HG02642 (cell line): ENCODE data around the gene DENND2D.
"Not testable (repeated sequence)": the region's sequence is repeated elsewhere in the genome, so short reads cannot be mapped to it uniquely, and the experiment has no call there.

Experiments
- ATAC-seq: cut with Tn5 transposase; IDR thresholded peaks from one replicate; pipeline ENCODE4 v1.9.1; 2021; ENCODE audit warnings: mild to moderate bottlenecking; ENCODE audit not compliant: unreplicated experiment, poor library complexity

DENND2D gene

DNA sequence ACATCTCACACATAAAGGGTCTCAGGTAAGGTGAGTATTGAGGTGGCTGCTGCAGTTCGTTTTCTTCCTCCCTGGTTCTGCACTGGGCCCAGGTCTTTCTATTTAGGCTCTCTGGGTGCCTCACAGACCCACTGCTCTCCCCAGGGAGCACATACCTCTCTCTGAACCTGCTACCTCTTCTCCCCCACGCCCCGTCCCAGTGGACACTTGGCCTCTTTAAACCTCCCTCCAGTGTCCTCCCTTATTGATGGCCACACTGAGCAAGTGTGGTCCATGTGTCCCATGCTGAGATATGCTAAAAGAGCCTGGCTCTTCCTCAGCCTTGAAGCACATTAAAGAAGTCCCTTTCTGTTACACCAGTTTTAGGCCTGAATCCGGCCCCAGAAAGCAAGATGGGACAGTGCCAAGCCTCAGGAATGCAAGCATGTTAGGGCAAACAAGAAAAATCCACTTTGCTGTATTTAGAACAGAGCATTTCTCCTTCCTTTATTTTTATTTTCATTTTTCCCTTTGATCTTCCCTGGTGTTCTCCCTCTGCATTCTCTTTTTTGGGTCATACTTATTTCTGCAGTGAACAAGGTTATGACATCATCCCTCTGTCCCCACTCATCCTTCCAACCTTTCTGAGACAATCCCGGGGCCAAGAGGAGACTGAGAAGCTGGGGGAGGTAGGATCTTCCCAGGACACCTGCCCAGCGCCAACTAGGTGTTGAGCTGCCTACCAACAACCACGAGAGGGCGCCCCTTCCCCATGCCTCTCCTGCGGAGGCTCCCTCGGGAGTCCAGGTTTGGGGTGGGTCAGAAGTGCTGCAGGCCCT, 22.1 kb upstream of the DENND2D start:
- peak; percentile 31 for ATAC-seq

DNA sequence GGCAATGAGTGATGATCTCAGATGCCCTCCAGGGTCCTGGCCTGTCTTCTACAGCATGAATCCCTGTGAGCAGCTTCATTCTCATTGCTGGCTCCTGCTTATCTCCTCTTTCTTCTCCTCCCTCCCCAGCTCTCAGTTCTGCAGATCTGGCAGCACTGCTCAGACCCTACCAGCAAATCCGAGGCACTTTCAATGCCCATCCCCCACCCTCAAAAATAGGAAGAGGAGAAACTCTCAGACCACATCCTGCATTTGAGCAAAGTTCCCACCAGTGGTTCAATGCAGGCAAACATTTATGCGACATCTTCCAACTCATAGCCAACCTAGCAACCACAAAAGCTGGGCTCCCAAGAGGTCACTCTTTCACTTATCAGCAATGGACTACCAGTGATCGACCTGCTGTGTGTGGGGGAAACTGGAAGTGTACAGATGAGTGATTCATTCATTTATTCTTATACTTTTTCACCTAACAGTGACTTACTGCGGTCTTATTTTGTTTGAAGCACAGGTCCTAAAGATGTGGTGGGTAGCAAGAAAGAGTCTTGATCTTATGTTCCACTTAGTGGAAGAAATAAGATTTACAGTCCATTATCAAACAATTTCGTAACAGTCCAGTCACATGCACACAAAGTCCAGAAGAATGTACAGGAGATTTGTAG, 21.3 kb upstream of the DENND2D start:
- ATAC-seq, result peak; percentile 68

DNA sequence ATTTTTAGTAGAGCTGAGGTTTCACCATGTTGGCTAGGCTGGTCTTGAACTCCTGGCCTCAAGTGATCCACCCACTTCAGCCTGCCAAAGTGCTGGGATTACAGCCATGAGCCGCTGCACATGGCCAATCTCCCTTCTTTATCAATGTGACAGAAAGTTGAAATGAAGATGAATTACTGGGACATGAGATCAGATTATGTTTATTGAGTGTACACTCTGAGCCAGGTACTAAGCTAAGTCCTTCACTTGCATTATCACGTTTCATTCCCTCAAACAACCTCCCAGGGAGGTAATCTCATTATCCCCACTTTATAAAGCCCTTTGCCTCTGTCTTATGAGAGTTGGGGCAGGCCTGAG, 20.8 kb upstream of the DENND2D start:
- ATAC-seq, result no peak

GRCh38 chr1:111220302-111220890, 19.9 kb upstream of the DENND2D start:
- ATAC-seq, result no peak

DNA sequence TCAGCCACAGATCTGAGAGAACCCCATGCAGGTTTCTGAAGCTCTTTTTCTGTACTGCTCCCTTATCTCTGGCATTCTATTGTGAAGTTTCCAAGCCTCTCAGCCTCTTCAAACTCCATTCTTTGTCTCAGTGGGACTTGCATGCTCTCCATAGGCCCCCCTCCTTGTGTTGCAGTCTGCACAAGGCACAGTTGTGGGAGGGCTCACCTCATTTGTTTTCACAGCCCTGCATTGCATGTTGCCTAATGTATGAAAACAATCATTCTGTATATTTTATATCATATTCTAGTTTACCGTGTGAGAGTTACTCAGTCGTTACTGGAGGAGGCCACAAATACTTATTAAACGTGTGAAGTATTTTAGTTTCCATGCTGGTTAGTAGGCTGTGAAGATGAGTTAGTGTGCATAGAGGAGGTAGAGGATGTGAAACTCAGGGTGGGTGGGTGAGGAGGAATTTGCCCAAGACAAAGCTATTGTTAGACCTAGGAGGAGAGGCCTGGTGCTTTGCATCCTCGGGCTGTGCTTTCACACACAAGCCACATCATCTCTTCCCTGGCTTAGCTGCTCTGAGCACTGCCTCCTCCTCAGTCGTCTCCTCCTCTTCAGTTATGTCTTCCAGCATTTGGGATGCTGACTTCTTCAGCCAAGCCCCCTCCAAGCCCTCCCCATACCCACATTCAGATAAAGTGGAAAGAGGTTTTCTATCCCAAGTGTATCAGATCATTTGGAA, 19.3 kb upstream of the DENND2D start:
- ATAC-seq, result peak; percentile 28

DNA sequence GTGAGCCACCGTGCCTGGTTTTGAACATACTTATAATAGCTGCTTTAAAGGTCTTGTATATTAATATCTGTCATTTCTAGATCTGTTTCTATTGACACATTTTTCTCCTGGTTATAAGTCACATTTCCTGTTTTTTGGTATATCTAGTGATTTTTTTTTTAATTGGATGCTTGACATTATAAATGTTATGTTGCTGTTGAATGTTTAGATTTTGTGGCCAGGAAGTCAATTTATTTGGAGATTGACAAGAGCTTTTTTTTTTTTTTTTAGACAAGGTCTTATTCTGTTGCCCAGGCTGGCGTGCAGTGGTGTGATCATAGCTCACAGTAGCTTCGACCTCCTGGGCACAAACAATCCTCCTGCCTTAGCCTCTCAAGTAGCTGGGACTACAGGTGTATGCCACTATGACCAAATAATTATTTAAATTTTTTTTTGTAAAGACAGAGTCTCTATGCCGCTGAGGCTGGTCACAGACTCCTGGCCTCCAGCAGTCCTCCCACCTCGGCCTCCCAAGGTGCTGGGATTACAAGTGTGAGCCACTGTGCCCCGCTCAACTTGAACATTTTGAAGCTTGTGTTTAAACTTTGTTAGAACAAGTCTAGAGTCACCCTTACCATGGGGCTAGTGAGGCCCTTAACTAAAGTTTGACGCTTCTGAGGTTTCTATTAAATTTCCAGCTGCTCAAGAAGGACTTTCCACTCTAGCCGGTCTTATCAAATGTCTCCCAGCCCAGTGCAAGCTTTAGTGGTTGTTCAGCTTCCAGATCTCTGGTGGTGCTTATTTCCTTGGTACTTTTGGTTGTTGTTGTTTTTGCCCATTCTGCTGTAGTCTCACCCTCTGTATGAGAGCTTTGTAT, 18.5 kb upstream of the DENND2D start:
- ATAC-seq, result no peak

GRCh38 chr1:111217183-111217910, 16.9 kb upstream of the DENND2D start:
- ATAC-seq, result no peak

- ATAC-seq, result no peak
Measured at GRCh38 chr1:111216751-111217150, 16.3 kb upstream of the DENND2D start.

GRCh38 chr1:111215285-111215684, 14.8 kb upstream of the DENND2D start:
- not testable (repeated sequence) for ATAC-seq

DNA sequence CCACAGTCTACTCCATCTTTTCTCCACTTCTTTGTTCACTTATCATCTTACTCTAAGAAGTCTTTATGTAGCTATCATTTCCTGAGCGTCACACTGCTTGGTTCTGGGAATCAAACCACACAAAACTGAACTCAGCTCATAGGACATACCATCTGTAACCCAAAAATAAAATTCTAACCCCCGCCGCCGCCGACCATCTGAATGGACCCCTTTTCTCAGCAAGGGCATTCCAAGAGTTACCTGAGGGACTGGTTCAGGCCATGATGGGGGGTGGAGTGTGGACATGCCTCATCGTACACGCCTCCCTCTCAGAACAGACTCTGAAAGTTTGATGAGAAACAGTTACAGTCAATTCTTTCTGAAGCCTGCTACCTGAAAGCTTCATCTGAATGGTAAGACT, 14.4 kb upstream of the DENND2D start:
- ATAC-seq, result no peak

DNA sequence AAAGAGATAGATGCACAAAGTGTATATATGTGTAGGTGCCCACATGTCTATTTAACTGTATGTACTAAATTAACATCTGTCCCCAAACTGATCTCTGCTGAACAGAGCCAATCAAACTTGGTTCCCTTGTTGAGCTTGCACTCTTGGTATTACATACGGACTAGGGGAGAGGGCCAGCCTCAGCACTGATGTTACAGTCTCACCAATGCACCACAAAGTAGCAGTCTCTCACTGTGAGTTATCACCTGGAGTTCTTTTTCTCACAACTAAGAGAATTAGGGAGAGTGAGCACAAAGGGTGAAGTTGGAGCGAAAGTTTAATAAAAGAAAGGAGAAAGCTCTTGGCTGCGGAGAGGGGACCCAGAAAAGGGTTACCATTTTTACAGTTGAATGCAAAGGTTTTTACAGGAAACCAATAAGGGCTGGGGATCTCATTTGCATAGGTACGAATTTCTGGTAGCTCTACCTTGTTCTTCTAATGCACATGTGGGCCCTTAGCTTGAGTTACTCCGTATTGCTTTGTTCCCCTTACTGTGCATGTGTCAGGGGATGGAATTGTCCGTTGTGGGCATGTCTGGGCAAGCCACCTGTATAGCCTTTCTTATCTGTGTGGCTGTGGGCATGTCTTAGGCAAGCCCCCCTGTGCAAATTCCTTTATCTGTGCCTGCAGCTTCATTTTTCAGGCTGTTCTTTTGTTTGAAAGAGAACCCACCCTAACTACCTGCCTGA, 13.8 kb upstream of the DENND2D start:
- no peak for ATAC-seq

- ATAC-seq, result no peak
Measured at GRCh38 chr1:111213412-111213811, 13.0 kb upstream of the DENND2D start.

GRCh38 chr1:111212634-111213335, 12.3 kb upstream of the DENND2D start:
- no peak for ATAC-seq

DNA sequence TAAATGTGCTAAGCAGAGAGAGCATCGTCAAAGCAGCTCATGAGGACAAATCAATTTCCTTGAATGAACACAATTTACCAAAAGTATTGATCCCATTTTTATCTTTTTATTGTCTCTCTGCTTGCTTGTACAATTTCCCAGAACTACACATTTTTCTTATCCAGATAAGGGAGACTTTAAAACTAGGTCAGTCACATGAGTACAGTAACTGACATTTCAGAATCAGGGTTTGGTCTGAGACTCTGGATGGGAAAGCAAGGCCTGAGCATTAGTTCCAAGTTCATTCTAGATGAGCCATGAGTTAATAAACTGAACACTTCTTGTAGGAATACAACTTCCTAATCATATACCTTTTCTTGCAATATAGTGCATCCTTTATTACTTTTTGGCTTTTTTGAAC, 11.5 kb upstream of the DENND2D start:
- ATAC-seq, result no peak

DNA sequence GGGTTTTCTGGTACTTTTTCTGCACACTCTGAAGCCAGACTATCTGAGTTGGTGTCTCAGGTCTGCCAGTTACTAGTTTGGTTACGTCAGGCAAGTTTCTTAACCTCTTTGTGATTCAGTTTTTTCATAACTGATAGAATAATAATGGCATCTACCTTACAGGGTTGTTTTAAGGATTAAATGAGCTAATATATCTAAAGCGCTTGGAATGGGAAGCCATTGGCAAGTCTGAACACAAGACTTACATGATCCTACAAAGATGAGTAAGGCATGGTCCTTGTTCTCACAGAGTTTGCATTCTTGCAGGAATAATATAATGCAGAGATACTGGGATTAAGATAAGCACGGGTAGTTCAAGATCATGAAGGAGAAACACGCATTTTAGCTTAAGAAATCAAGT, 9.2 kb upstream of the DENND2D start:
- no peak for ATAC-seq

GRCh38 chr1:111208921-111209320, 8.5 kb upstream of the DENND2D start:
- ATAC-seq, result no peak

- no peak for ATAC-seq
Measured at GRCh38 chr1:111205714-111206050, 5.2 kb upstream of the DENND2D start.

GRCh38 chr1:111204983-111205713, 4.7 kb upstream of the DENND2D start:
- no peak for ATAC-seq
